Fibroblast of villous mesenchyme (primary cell): Measurements from ENCODE around the gene SNX19. TPM values are rescaled to one million over a fixed set of nuclear protein-coding genes. Genes with fewer than 3 reads are reported as not detected.
A peak's percentile ranks its signal among the peaks of the same experiment; 100 is the strongest.

Source experiments
- DNase-seq: peaks from one replicate; pipeline ENCODE4 v3.0.0-alpha.2; 2010; ENCODE audit warnings: low read depth
- H3K4me3 ChIP-seq: 2 replicates; pipeline ENCODE4 v1.5.1; 2011; ENCODE audit warnings: low read depth, mild to moderate bottlenecking, low read length
- total RNA-seq: library from RNA; depleted of rRNA; stranded (reverse); fragments of >200 nt; gene quantifications from 2 replicates; pipeline ENCODE4 v1.2.3, GENCODE V29; 2012
- TF ChIP-seq, protein P1 (sequence below): IDR thresholded peaks from 2 replicates; pipeline ENCODE4 v1.5.1; 2012; ENCODE audit warnings: low read depth, mild to moderate bottlenecking, low read length; ENCODE audit not compliant: insufficient read depth

Gene SNX19
- 96.3 and 106 TPM in 2 replicates for total RNA-seq

DNA sequence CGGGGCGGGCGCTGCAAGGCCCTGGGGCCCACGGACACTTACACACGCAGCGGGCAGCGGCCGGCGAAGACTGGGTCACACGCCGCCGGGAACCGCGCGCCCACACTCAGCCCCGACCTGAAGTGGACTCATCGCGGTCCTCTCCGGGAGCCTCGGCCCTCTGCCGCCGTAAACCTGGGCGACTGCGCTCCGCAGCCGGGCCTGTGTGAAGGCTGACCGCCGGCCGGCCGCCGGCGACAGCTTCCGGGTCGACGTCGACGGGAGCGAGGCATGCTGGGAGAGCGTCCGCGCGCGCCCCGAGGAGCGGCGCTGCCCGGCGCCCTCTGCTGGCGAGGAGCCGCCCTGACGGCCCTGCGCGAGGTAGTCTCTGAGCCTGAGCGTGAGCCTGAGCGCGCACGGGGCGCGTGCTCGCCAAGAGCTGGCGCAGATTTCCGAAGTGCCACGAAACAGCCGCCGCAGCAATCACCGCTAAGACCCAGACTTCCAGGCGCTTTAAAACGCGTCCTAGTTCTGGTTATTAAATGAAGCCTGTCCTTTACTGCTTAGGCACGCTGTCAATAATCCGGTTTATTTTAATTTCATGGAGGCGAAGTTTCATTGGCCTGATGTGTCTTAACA is at the start of gene SNX19:
Gene SNX19 (minus strand): TSS at position 242 of the 618 bp plus-strand sequence. CDS start 540 bp downstream, outside the sequence.
- DNase-seq = peak; percentile 90
- TF ChIP-seq, protein P1, sequence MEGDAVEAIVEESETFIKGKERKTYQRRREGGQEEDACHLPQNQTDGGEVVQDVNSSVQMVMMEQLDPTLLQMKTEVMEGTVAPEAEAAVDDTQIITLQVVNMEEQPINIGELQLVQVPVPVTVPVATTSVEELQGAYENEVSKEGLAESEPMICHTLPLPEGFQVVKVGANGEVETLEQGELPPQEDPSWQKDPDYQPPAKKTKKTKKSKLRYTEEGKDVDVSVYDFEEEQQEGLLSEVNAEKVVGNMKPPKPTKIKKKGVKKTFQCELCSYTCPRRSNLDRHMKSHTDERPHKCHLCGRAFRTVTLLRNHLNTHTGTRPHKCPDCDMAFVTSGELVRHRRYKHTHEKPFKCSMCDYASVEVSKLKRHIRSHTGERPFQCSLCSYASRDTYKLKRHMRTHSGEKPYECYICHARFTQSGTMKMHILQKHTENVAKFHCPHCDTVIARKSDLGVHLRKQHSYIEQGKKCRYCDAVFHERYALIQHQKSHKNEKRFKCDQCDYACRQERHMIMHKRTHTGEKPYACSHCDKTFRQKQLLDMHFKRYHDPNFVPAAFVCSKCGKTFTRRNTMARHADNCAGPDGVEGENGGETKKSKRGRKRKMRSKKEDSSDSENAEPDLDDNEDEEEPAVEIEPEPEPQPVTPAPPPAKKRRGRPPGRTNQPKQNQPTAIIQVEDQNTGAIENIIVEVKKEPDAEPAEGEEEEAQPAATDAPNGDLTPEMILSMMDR = peak; percentile 87
- H3K4me3 ChIP-seq = peak within 1 kb of the TSS; percentile 70

DNA sequence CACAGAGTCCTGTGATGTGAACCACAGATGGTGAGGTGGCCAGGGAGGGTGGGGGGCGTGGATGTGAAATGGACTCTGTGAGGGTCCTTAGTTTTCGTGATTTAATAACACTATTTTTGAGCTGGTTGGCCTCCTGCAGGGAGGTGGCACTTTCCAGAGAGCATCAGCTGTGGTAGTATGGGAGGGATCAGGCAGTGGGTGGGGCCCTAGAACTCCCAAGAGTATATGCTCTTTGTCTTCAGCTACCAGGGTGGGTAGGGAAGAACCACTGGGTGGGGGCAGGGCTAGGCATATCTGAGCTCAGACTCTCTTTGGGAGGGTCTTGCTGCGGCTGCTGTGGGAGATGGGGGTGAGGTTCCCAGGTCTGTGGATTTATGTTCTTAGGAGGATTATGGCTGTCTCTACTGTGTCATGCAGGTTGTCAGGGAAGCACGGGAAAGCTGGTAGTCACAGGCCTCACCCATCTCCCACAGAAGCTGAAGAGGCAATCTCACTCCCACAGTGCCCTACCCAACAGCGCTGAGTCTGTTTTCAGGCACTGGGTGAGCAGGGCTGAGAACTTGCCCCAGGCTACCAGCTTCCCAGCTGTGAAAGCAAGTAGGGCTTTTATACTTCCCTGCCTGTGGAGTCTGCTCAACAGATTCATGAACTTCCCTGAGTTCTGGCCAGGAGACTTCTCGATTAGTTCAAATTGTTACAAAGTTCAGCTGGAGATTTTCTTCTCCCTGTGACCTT is 47.9 kb upstream of the SNX19 start:
- TF ChIP-seq, protein P1 = no peak
- H3K4me3 ChIP-seq = no peak overlapping the region
- no peak for DNase-seq

DNA sequence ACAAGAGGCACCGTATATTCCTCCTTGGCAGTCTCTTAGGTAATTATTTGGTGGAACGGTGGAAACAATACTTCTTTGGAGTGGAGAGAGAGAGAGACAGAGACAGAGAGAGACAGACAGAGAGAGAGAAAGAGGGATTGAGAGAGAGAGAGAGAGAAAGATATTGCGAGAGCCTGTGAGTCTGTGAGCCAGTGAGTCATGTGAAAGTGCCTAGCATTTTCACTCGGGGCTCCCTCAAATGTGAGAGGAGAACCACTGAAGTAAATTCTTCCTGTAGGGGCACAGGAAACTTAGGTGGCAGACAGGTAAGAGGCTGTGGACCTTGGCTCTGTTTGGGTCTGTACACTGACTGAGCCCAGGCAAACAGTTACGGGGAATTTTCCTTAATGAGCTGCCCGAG is 31.6 kb upstream of the SNX19 start:
- no peak overlapping the region for H3K4me3 ChIP-seq
- TF ChIP-seq, protein P1 = no peak
- no peak for DNase-seq

DNA sequence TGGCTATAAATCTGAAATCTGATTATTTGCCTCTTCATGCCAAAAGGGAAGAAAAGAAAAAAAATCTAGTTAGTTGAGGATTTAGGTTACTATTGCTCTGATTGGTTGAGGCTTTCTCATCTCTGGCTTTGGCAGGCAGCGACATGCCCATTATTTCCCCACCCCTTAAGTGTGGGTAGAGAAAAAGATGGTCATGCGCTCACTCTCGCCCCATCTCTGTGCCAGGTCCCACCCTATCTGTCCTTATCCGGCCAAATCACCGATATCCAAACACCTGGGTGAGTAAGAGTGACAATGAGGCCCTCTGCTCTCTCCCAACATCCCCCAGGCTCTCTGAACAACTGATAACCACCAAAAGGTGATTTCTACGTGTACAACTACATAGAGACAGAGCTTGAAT is 31.2 kb upstream of the SNX19 start:
- TF ChIP-seq, protein P1 = no peak
- no peak overlapping the region for H3K4me3 ChIP-seq
- no peak for DNase-seq

- DNase-seq = no peak
- TF ChIP-seq, protein P1 = no peak
- no peak overlapping the region for H3K4me3 ChIP-seq
Measured at GRCh38 chr11:130947058-130947457, 30.8 kb upstream of the SNX19 start.

- TF ChIP-seq, protein P1 = no peak
- peak; percentile 61 for DNase-seq
- peak overlapping the region; percentile 2 for H3K4me3 ChIP-seq
Measured at GRCh38 chr11:130945896-130946295, 29.6 kb upstream of the SNX19 start.

DNA sequence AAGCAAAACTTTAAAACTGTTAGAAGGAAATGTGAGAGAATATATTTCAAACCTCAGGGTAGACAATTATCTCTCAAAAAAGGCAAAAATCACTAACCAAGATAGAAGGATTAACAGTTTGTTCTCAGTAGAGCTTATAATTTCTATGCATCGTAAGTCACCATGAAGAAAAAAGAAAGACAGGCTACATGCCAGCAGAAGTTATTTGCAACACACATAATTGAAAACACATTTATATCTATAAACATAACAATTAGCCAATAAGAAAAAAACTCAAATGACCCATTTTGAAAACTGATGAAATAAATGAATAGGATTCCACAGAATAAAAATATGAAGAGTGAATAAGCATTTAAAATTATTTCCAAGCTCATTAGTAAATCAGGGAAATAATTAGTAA is 24.4 kb upstream of the SNX19 start:
- H3K4me3 ChIP-seq = no peak overlapping the region
- DNase-seq = peak; percentile 50
- TF ChIP-seq, protein P1 = no peak
